Upper lobe of left lung (tissue), 4 donors: ENCODE measurements around the gene MTCH1.
"Not testable (repeated sequence)": the region's sequence is repeated elsewhere in the genome, so short reads cannot be mapped to it uniquely, and the experiment has no call there.

Source experiments
- EP300 ChIP-seq, 4 donors: sonication (generic); formaldehyde crosslinking; IDR thresholded peaks; one replicate each; pipeline ENCODE4 v1.5.1; 2017; ENCODE audit warnings: antibody characterized with exemption in 4 of 4, control low read depth in 2 of 4
- POLR2A ChIP-seq, 4 donors: fragments of 450-650 bp; IDR thresholded peaks; one replicate each; pipeline ENCODE4 v1.5.1; 2016 to 2017; ENCODE audit warnings: antibody characterized with exemption in 4 of 4, mild to moderate bottlenecking in 2 of 4
- POLR2AphosphoS5 ChIP-seq, 2 donors: sonication (generic); formaldehyde crosslinking; IDR thresholded peaks; one replicate each; pipeline ENCODE4 v1.5.1; 2017; ENCODE audit warnings: antibody characterized with exemption in 2 of 2
- TF ChIP-seq, protein P1 (sequence below), 6 experiments: fragments of 450-650 bp in 4 of 6; fragments of 200-600 bp in 2 of 6; sonication (generic) in 2 of 6; IDR thresholded peaks; one replicate each; pipeline ENCODE4 v1.5.1; 2016 to 2019; ENCODE audit warnings: antibody characterized with exemption in 6 of 6

DNA sequence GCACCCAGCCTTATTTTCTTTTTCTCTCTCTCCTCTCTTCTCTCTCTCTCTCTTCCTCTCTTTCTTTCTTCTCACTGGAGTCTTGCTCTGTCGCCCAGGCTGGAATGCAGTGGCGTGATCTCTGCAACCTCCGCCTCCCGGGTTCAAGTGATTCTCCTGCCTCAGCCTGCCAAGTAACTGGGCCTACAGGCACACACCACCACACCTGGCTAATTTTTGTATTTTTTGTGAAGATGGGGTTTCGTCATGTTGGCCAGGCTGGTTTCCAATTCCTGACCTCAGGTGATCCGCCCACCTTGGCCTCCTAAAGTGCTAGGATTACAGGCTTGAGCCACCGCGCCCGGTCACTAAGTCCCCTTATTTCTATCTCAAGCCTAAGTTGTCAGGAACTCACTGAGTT, 36.9 kb downstream of the MTCH1 start:
- TF ChIP-seq, protein P1, sequence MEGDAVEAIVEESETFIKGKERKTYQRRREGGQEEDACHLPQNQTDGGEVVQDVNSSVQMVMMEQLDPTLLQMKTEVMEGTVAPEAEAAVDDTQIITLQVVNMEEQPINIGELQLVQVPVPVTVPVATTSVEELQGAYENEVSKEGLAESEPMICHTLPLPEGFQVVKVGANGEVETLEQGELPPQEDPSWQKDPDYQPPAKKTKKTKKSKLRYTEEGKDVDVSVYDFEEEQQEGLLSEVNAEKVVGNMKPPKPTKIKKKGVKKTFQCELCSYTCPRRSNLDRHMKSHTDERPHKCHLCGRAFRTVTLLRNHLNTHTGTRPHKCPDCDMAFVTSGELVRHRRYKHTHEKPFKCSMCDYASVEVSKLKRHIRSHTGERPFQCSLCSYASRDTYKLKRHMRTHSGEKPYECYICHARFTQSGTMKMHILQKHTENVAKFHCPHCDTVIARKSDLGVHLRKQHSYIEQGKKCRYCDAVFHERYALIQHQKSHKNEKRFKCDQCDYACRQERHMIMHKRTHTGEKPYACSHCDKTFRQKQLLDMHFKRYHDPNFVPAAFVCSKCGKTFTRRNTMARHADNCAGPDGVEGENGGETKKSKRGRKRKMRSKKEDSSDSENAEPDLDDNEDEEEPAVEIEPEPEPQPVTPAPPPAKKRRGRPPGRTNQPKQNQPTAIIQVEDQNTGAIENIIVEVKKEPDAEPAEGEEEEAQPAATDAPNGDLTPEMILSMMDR (IDR thresholded peaks at IDR 0.05): not testable (repeated sequence)
- not testable (repeated sequence) for TF ChIP-seq POLR2AphosphoS5, EP300, POLR2A (IDR thresholded peaks at IDR 0.05)
